ENCODE results near the gene TSPAN17. TPM values are rescaled to one million over a fixed set of nuclear protein-coding genes. Genes with fewer than 3 reads are reported as not detected.
A peak's percentile ranks its signal among the peaks of the same experiment; 100 is the strongest.

TSPAN17 gene
- total RNA-seq, 1 donor from 2014 or later = 57.5 TPM

- Mint-ChIP-seq H3K4me3 (ENCODE audit: unreplicated experiment) (no peak overlapping the region), H3K36me3 (ENCODE audit: low read depth, unreplicated experiment) (no peaks in the 10 kb centered on the region), H3K9me3 (ENCODE audit: unreplicated experiment) (no peaks in the 10 kb centered on the region), H3K27ac (ENCODE audit: unreplicated experiment) (no peak overlapping the region), H3K4me1 (ENCODE audit: unreplicated experiment) (no peaks in the 10 kb centered on the region), H3K27me3 (ENCODE audit: unreplicated experiment) (peaks cover 6% of the 10 kb centered on the region)
- no peak for DNase-seq (ENCODE audit: low spot score)
- TF ChIP-seq CTCF (IDR thresholded peaks at IDR 0.05; ENCODE audit: unreplicated experiment) = no peak
Measured at GRCh38 chr5:176673651-176674583, 26.6 kb downstream of the TSPAN17 start.

GRCh38 chr5:176674799-176675198 lies 27.5 kb downstream of the TSPAN17 start:
- H3K36me3 Mint-ChIP-seq (ENCODE audit: low read depth, unreplicated experiment) = no peaks in the 10 kb centered on the region
- H3K4me1 Mint-ChIP-seq (ENCODE audit: unreplicated experiment) = no peaks in the 10 kb centered on the region
- H3K27me3 Mint-ChIP-seq (ENCODE audit: unreplicated experiment) = peaks cover 8% of the 10 kb centered on the region
- H3K9me3 Mint-ChIP-seq (ENCODE audit: unreplicated experiment) = no peaks in the 10 kb centered on the region
- H3K27ac Mint-ChIP-seq (ENCODE audit: unreplicated experiment) = no peak overlapping the region
- TF ChIP-seq CTCF (IDR thresholded peaks at IDR 0.05; ENCODE audit: unreplicated experiment) = no peak
- no peak overlapping the region for H3K4me3 Mint-ChIP-seq (ENCODE audit: unreplicated experiment)
- DNase-seq (ENCODE audit: low spot score) = no peak

GRCh38 chr5:176675676-176676360 lies 28.5 kb downstream of the TSPAN17 start:
- no peaks in the 10 kb centered on the region for H3K36me3 Mint-ChIP-seq (ENCODE audit: low read depth, unreplicated experiment)
- no peak overlapping the region for H3K27ac Mint-ChIP-seq (ENCODE audit: unreplicated experiment)
- peaks cover 8% of the 10 kb centered on the region for H3K27me3 Mint-ChIP-seq (ENCODE audit: unreplicated experiment)
- H3K4me3 Mint-ChIP-seq (ENCODE audit: unreplicated experiment) = no peak overlapping the region
- H3K9me3 Mint-ChIP-seq (ENCODE audit: unreplicated experiment) = no peaks in the 10 kb centered on the region
- H3K4me1 Mint-ChIP-seq (ENCODE audit: unreplicated experiment) = no peaks in the 10 kb centered on the region
- TF ChIP-seq CTCF (IDR thresholded peaks at IDR 0.05; ENCODE audit: unreplicated experiment) = peak; percentile 83
- DNase-seq (ENCODE audit: low spot score) = peak; percentile 54

- no peaks in the 10 kb centered on the region for H3K9me3 Mint-ChIP-seq (ENCODE audit: unreplicated experiment)
- H3K27ac Mint-ChIP-seq (ENCODE audit: unreplicated experiment) = no peak overlapping the region
- H3K4me1 Mint-ChIP-seq (ENCODE audit: unreplicated experiment) = no peaks in the 10 kb centered on the region
- no peak overlapping the region for H3K4me3 Mint-ChIP-seq (ENCODE audit: unreplicated experiment)
- no peaks in the 10 kb centered on the region for H3K36me3 Mint-ChIP-seq (ENCODE audit: low read depth, unreplicated experiment)
- peaks cover 5% of the 10 kb centered on the region for H3K27me3 Mint-ChIP-seq (ENCODE audit: unreplicated experiment)
- no peak for TF ChIP-seq CTCF (IDR thresholded peaks at IDR 0.05; ENCODE audit: unreplicated experiment)
- no peak for DNase-seq (ENCODE audit: low spot score)
Measured at GRCh38 chr5:176676361-176676824, 29.1 kb downstream of the TSPAN17 start.

Measured in endothelial cell (in vitro differentiated cells).